Fibroblast of the aortic adventitia (primary cell): ENCODE data around the gene SDC3. TPM values are rescaled to one million over a fixed set of nuclear protein-coding genes. Genes with fewer than 3 reads are reported as not detected.

ENCODE experiments used
- DNase-seq: peaks from one replicate; pipeline ENCODE4 v3.0.0-alpha.2; 2010; ENCODE audit warnings: low read depth
- H3K4me3 ChIP-seq: 2 replicates; pipeline ENCODE4 v1.5.1; 2011; ENCODE audit warnings: low read depth, mild to moderate bottlenecking, control low read depth, low read length, moderate library complexity
- total RNA-seq: library from RNA; depleted of rRNA; stranded (reverse); fragments of >200 nt; gene quantifications from 2 replicates; pipeline ENCODE4 v1.2.3, GENCODE V29; 2012; ENCODE audit warnings: low replicate concordance
- TF ChIP-seq, protein P1 (sequence below): IDR thresholded peaks from 2 replicates; pipeline ENCODE4 v1.5.1; 2011; ENCODE audit warnings: mild to moderate bottlenecking, low read length, control low read depth, inconsistent platforms; ENCODE audit not compliant: insufficient read depth

SDC3 gene
- total RNA-seq, 1 donor, result 47.5 TPM

DNA sequence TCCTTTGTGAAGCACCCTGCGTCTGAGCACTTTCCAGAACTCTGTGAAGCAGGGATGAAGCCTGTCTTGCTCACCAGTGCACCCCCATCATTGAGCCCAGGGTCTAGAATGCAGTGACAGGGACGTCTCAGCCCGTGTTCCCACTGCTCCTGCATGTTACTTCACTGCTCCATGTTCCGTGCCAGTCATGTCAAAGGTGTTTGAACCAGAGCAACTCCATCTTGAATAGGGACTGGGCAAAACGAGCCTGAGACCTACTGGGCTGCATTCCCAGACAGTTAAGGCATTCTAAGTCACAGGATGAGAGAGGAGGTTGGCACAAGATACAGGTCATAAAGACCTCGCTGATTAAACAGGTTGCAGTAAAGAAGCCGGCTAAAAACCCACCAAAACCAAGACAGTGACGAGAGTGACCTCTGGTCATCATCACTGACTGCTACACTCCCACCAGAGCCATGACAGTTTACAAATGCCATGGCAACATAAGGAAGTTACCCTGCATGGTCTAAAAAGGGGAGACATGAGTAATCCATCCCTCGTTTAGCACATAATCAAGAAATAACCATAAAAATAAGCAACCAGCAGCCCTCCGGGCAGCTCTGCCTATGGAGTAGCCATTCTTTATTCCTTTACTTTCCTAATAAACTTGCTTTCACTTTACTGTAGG, 63.2 kb downstream of the SDC3 start:
- H3K4me3 ChIP-seq, result no peak overlapping the region
- TF ChIP-seq, protein P1, sequence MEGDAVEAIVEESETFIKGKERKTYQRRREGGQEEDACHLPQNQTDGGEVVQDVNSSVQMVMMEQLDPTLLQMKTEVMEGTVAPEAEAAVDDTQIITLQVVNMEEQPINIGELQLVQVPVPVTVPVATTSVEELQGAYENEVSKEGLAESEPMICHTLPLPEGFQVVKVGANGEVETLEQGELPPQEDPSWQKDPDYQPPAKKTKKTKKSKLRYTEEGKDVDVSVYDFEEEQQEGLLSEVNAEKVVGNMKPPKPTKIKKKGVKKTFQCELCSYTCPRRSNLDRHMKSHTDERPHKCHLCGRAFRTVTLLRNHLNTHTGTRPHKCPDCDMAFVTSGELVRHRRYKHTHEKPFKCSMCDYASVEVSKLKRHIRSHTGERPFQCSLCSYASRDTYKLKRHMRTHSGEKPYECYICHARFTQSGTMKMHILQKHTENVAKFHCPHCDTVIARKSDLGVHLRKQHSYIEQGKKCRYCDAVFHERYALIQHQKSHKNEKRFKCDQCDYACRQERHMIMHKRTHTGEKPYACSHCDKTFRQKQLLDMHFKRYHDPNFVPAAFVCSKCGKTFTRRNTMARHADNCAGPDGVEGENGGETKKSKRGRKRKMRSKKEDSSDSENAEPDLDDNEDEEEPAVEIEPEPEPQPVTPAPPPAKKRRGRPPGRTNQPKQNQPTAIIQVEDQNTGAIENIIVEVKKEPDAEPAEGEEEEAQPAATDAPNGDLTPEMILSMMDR, result no peak
- no peak for DNase-seq

DNA sequence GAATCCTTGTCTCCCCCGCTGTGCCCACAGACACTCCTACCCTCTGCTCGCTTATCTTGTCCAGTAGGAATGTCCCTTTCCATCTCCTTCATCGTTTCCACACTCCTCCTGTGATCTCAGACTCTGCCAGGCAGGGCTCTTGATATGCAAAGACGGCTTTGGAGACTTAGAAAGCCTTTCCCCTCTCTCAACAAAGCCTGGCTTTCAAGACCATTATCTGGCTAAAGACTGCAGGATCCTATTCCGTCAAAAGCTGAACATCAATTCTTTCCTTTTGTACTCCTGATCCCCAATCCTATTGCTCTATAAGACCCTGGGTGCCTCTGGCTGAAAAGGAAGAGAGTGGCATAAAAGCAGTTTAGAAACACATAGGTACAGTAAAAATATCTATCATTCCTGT, 63.9 kb downstream of the SDC3 start:
- no peak for DNase-seq
- TF ChIP-seq, protein P1, result no peak
- H3K4me3 ChIP-seq, result no peak overlapping the region

DNA sequence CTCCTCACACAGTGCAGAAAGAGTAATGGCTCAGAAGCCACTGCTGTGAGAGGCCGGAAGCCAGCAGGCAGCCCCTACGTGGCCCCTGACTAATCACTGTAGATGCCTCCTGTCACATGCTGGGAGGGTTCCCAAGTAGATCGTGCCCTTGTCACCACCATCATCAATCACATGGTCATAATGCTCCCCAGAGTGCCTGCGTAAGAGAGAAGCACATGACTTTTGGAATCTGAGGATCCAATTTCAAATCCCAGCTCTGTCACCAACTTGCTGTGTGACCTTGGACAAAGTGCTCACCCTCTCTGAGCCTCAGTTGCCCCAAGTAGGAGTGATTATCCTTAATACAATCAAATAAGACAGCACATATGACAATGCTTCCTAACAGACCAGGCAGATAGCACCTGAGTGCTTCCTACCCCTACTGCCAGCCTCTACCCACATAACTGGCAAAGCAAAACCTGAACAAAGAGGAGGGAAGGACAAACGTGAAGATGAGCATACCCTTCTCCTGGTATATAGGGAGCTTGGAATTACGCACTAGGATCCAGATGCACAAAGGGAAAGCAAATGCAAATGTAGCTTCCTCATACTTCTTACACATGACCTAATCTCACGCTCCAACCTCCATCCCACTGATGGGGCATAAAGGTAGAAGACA, 65.7 kb downstream of the SDC3 start:
- TF ChIP-seq, protein P1, result no peak
- H3K4me3 ChIP-seq, result no peak overlapping the region
- peak; percentile 25 for DNase-seq

DNA sequence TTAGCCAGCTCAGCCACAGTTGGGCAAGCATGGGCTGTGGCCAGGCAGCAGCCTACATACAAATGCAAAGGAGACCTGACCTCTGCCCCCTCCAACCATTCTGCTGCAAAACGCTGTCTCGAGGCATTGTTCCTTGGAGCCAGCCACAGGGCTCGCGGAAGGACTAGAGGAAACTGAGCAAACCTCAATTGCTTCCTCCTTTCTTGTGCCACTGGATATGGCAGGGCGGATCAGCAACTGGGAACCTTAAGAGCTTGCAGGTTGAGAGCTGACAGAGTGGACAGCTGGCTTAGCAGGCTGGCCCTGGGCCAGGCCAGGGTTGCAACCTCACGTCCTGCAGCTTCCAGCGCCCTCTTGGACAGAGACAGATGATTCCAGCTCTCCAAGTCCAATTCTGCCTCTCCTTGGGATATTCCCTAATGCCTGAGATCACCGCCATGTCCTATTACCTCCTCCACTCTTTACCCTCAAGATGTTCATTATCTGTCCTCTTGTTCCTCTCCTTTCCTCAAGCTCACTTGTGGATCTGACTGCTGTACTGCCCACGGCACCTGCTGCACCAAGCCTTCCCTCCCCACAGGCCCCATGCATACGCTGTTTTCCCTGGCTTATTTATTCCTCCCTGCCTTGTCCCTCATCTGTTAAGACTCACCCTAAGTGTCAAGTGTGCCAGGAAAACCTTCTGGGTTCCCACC, 67.5 kb downstream of the SDC3 start:
- TF ChIP-seq, protein P1, result no peak
- no peak for DNase-seq
- no peak overlapping the region for H3K4me3 ChIP-seq

DNA sequence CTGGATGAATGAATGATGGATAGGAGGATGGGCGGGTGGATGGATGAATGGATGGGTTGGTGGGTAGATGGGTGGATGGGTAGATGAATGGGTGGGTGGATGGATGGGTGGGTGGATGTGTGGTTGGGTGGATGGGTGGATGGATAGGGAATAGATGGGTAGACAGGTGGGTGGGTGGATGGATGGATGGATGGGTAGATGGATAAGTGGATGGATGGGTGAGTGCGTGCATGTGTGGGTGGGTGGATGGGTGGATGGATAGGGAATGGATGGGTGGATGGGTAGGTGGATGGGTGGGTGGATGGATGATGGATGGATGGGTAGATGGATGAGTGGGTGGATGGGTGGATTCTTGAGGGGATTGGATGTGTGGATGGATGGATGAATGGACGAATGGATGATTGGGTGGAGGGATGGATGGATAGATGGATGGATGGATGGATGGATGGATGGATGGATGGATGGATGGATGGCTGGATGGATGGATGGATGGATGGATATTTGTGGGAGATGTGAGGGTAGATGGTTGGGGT, 68.7 kb downstream of the SDC3 start:
- TF ChIP-seq, protein P1, result no peak
- DNase-seq, result no peak
- no peak overlapping the region for H3K4me3 ChIP-seq

DNA sequence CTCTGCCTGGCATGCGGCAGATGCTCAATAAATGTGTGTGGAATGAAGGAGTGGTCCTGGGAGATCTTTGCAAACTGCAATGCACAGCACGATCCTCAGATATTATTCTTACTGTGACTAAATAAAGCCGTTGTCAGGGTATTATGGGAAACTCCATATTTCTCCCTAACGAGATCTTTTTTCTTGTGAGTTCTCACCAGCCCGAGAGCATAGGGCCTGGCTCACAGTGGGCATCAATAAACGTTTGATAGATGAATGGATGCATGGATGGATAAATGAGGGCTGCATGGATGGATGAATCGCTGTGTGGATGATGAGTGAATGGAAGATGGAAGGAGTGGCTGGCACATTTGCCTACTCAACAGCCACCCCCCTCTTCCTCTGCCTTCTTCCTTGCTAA, 69.6 kb downstream of the SDC3 start:
- DNase-seq, result no peak
- TF ChIP-seq, protein P1, result no peak
- no peak overlapping the region for H3K4me3 ChIP-seq
